ENCODE measurements around the gene PLXNA4.

Gene PLXNA4

GRCh38 chr7:132251327-132251659 lies 325.0 kb downstream of the PLXNA4 start:
- no peak for DNase-seq

GRCh38 chr7:132250480-132251326 lies 325.6 kb downstream of the PLXNA4 start:
- DNase-seq = no peak

DNA sequence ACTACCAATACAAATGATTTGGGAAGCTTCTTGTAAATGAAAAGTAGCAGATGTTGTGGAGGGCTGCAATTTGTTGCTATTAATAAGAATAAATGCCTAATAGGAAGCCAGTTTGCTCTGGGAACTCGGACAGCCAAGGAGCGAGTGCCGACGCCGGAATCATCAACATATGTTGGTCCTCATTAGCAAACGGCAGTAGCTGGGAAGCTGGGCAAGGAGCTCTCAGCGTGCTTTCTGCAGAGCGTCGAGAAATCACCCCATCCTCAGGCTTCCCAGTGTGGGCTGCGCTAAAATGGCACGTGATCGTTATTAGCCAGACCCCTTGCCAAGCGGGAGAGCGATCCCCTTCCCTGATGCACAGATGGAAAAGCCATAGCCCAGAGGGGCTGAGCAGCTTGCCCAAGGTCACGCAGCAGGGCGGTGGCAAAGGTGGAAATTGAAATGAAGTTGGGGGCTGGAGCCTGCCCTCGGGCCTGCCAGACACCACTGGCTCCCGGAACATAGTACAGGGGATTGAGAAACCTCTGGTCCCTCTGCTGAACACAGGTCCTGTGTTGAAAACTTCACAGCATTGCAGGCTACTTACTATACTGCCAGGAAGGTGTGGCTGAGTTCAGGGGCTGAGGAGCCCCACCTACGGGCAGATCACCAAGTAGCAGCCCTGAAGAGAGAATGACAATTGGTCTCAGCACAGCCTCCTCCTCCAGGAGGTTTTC lies 326.9 kb downstream of the PLXNA4 start:
- DNase-seq = no peak

- no peak for DNase-seq
Observed at GRCh38 chr7:132248841-132249240, 327.4 kb downstream of the PLXNA4 start.

GRCh38 chr7:132247995-132248618 lies 328.2 kb downstream of the PLXNA4 start:
- no peak for DNase-seq

DNA sequence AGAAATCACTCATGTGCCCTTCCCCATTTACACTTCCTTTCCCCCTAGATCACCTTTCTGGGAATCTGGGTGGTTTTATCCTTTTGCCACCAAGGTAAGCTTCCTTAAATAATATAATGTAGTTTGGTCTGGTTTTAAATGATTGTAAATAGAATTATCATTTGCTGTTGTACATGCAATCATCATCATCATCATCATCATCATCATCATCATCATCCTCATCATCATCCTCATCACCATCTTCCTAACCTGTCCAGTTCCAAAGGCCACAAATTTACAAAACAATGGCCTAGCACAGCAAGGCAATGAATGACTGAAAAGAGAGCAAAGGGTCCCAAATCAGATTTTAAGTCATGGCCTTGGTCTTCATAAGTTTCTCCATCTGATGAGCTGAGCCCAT lies 329.7 kb downstream of the PLXNA4 start:
- DNase-seq = no peak

DNA sequence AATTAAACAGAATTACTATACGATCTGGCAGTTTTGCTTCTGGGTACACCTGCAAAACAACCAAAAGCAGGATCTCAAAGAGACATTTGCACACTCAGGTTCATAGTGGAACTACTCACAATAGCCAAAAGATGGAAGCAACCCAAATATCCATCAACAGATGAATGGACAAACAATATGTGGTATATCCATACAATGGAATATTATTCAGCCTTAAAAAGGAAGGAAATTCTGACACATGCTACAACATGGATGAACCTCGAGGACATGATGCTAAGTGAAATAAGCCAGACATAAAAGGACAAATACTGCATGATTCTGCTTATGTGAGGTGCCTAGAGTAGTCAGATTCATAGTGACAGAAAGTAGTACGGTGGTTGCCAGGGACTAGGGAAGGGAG lies 330.7 kb downstream of the PLXNA4 start:
- DNase-seq = no peak

DNA sequence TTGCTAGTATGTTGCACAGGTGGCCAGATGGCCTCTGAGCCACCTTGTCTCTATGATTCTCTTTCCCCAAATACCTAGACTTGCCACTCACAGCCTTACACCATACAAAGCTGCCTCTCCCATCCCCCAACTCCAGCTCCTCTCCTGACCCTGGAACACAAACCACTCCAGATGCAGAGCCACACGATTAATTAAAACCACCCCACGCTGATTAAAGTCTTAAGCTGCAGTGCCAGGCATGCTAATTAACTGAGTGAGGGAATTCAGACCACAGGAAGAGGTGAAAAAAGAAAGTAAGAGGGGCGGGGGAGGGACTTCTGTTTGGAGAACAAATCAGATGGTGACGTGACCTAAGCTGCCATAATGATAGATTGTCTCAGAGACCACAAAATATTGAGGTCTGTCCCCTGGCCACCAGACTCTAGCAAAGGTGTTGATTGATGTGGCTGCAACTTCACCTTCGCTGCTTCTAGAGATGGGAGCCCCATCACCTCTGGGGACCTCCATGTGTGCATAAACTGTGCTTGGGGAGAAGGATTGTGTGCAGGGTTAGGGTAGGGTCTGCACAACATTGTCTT lies 331.3 kb downstream of the PLXNA4 start:
- DNase-seq = no peak

GRCh38 chr7:132243463-132243862 lies 332.8 kb downstream of the PLXNA4 start:
- no peak for DNase-seq

DNA sequence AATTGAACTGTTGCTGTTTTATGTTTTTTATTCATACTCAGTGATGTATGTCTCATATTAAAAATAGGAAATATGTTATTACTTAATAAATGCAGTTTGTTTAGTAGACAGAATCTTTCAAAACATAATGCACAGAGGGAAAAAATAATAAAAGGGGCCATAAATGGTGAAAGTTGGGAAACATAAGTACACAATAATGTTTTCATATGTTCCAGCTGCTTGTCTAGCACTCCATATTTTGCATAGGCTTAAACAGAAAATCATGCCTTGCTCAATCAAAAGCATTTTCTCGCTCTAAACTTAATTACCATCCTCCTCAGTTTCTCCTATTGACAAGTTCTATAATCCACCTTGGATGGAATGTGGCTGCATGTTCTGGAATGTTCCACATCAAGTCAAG lies 333.2 kb downstream of the PLXNA4 start:
- DNase-seq = no peak

GRCh38 chr7:132242192-132242812 lies 334.0 kb downstream of the PLXNA4 start:
- no peak for DNase-seq

- no peak for DNase-seq
Observed at GRCh38 chr7:132240821-132241422, 335.3 kb downstream of the PLXNA4 start.

GRCh38 chr7:132240262-132240661 lies 336.0 kb downstream of the PLXNA4 start:
- DNase-seq = no peak

DNA sequence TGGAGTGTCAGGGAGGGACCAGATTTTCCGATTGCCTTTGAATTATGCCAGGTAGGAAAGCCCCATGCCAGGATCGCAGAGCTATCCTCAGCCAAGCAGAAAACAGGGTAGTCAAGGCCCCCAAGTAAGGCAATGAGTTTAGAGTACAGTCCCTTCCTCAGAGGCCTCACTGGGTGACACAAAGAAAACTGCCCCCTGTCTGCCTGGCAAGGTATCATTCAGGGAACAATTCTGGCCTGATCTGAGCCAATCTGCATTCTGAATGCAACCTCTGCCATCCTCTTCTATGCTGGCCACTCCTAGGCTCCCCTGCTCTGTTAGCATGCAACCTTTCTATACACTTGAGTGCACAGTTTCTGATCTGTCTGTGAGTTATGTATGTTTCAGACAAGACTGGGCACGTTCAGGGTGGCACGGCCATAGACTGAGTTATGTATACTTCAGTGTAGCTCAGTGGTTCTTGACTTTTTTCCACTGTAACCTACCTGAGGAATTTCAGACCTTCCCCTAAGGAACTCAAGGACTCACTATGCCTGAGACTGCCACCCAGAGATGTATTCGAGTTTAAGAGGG lies 336.8 kb downstream of the PLXNA4 start:
- DNase-seq = no peak

GRCh38 chr7:132234711-132235110 lies 341.6 kb downstream of the PLXNA4 start:
- no peak for DNase-seq

GRCh38 chr7:132232406-132232805 lies 343.9 kb downstream of the PLXNA4 start:
- no peak for DNase-seq

DNA sequence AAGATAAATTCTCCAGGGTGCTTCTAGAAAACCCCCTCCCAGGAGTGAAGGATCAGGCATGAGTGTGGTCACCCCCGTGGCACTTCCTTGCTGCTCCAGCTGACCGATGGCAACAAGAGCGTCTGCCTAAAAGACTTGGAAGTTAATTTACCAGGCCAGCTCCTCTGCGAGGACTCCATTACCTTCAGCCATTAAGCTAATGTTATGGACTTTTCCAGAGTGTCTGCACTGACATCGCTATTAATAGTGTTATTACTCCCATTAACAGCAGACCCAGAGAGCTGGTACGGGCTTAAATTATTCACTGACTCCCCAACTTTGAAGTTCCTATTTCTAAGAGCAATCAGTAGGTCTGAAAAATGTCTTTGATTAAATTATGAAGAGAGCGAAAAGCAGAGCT lies 345.8 kb downstream of the PLXNA4 start:
- DNase-seq = no peak

- DNase-seq = no peak
Observed at GRCh38 chr7:132228240-132228639, 348.0 kb downstream of the PLXNA4 start.

DNA sequence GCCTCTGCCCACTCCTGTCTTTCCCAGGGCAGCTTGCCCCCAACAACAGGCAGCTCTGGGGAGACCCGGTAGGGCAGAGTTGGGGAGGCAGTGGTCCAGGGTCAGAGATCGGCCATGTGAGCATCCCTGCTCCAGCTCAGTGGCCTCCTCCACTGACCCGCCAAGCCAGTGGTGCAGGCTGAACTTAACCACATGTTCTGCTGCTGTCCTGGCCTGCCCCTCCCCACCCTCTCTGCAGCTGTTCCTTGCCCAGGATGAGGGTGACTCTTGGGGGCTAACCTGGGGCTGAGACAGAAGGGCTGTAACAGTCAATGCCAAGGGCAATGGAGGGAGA lies 349.3 kb downstream of the PLXNA4 start:
- no peak for DNase-seq

DNA sequence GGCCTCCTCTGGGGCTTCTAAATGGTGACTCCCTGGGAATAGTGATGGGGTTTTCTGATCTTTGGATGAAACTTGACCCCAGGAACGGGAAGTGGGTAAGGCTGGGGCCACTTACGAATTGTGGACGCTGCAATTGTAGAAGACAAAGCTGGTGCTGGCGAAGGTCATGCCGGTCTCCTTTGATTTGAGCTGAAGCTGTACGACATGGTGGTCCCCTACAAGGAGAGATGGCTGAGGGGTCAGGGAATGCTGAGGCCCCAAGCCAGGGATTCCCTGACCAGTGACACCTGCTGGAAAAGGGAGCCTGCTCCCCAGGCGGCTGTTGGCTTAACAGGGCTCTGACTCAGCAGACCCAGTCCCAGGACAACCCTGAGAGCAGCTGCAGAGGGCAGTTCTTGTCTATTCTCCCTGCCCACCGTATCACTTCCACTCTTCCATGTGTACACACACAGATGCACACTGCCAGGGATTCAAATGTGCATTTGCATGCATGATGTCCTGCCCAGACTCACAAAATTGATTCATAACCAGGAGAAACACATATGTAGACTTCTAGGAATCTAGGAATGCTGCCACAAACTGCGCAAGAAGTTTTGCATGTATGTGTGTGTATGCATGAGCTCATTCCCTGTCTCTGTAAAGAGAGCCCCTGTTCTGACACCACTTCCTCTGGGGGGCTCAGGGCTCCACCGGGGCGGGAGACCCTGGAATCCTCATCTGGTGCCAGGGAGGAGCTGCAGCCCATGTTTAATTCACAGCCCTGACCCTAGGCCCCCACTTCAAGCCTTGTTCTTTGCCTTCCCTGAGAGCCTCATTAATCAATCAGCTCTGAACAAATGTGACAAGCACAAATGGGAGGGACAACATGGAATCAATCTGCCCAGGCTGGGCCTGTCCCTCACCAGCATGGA lies 350.0 kb downstream of the PLXNA4 start:
- no peak for DNase-seq
